Subcutaneous adipose tissue (tissue), 4 donors: ENCODE measurements around the gene LARGE1. TPM values are rescaled to one million over a fixed set of nuclear protein-coding genes. Genes with fewer than 3 reads are reported as not detected.

ENCODE experiments used
- CTCF ChIP-seq: fragments of 450-650 bp; IDR thresholded peaks from one replicate; pipeline ENCODE4 v1.5.1; 2016; ENCODE audit warnings: low read depth, mild to moderate bottlenecking, control low read depth, antibody characterized with exemption, moderate library complexity
- total RNA-seq, 4 donors: library from RNA; depleted of rRNA; stranded (reverse); fragments of >200 nt; gene quantifications; one replicate each; pipeline ENCODE4 v1.1.0, GENCODE V29; 2016

LARGE1 gene
- total RNA-seq, 4 donors from 2014 or later = 19.4 to 28.8 (median 22.1) TPM

GRCh38 chr22:33811686-33812085 lies 108.6 kb downstream of the LARGE1 start:
- no peak for TF ChIP-seq CTCF

- no peak for TF ChIP-seq CTCF
Measured at GRCh38 chr22:33811208-33811607, 109.1 kb downstream of the LARGE1 start.

- no peak for TF ChIP-seq CTCF
Measured at GRCh38 chr22:33807470-33807869, 112.8 kb downstream of the LARGE1 start.

- no peak for TF ChIP-seq CTCF
Measured at GRCh38 chr22:33806191-33806590, 114.1 kb downstream of the LARGE1 start.

GRCh38 chr22:33803371-33804282 lies 116.6 kb downstream of the LARGE1 start:
- TF ChIP-seq CTCF = no peak

GRCh38 chr22:33798401-33798800 lies 121.9 kb downstream of the LARGE1 start:
- no peak for TF ChIP-seq CTCF

- TF ChIP-seq CTCF = no peak
Measured at GRCh38 chr22:33796494-33796893, 123.8 kb downstream of the LARGE1 start.
